Nephron (organoid): Measurements from ENCODE around the gene GET3.
"Not testable (repeated sequence)": the region's sequence is repeated elsewhere in the genome, so short reads cannot be mapped to it uniquely, and the experiment has no call there.

Source experiments
- H3K27ac Mint-ChIP-seq, 3 experiments: 2 replicates each; pipeline ENCODE4 v1.8.0; 2020; ENCODE audit warnings: mixed read lengths in 3 of 3, mild to moderate bottlenecking in 2 of 3, moderate library complexity in 1 of 3
- H3K27me3 Mint-ChIP-seq: 2 replicates; pipeline ENCODE4 v1.8.0; 2021; ENCODE audit warnings: low read depth, mild to moderate bottlenecking, moderate library complexity, mixed read lengths
- H3K36me3 Mint-ChIP-seq: 2 replicates; pipeline ENCODE4 v1.8.0; 2020; ENCODE audit warnings: low read depth, mixed read lengths
- H3K4me1 Mint-ChIP-seq: 2 replicates; pipeline ENCODE4 v1.8.0; 2020; ENCODE audit warnings: mixed read lengths
- H3K4me3 Mint-ChIP-seq, 3 experiments: 2 replicates each; pipeline ENCODE4 v1.8.0; 2020; ENCODE audit warnings: mild to moderate bottlenecking in 3 of 3, mixed read lengths in 3 of 3, moderate library complexity in 2 of 3
- H3K9me3 Mint-ChIP-seq: 2 replicates; pipeline ENCODE4 v1.8.0; 2020; ENCODE audit warnings: mixed read lengths
- TF ChIP-seq, protein P1 (sequence below), 3 experiments: fragments of 200-600 bp; sonication (generic); IDR thresholded peaks; one replicate each; pipeline ENCODE4 v1.5.0; 2021; ENCODE audit warnings: antibody characterized with exemption in 3 of 3; ENCODE audit not compliant: unreplicated experiment in 3 of 3

Gene GET3

DNA sequence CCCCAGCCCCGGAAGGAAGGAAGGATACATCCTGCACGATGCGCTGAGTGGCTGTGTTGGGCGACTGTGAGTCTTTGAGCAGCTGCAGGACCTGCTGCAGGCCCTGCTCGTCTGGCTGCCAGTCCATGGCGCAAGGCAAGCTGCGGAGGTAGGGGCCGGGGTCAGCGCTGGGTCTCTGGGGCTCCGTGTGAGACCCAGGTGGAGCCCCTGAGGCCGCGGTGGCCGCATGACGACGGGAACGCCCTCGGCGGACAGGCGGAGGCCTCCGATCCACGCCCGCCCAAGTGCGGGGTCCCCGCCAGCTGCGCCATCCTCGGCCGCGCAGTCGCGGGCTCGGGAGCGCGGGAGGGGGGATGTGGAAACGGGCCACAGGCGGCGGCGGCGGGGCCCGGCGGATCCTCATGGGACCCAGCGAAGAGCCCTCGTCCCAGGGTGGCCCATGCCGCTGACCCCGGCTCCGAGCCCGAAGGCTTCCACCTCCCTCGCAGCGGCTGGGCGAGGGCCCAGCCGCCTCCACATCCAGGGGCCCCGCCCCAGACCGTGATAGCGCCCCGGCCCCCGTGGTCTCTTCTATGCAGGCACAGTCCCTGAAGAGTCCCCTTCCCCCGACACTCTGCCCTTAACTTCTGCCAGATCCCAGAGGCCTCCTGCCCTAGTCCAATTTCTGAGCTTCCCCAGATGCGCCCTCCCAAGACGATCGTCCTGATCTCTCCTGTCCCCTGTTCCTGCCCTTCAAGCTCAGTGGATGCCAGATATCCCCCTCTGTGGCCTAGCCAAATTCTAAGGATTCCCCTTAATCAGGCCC, 16.2 kb upstream of the GET3 start:
- Mint-ChIP-seq H3K27ac (peak overlapping the region; percentile 99 to 100 (median 100)), H3K27me3 (no peaks in the 10 kb centered on the region), H3K4me1 (peaks cover 19% of the 10 kb centered on the region), H3K36me3 (peaks cover 29% of the 10 kb centered on the region), H3K4me3 (peak overlapping the region; percentile 92 to 99 (median 97)), H3K9me3 (no peaks in the 10 kb centered on the region)
- TF ChIP-seq, protein P1, sequence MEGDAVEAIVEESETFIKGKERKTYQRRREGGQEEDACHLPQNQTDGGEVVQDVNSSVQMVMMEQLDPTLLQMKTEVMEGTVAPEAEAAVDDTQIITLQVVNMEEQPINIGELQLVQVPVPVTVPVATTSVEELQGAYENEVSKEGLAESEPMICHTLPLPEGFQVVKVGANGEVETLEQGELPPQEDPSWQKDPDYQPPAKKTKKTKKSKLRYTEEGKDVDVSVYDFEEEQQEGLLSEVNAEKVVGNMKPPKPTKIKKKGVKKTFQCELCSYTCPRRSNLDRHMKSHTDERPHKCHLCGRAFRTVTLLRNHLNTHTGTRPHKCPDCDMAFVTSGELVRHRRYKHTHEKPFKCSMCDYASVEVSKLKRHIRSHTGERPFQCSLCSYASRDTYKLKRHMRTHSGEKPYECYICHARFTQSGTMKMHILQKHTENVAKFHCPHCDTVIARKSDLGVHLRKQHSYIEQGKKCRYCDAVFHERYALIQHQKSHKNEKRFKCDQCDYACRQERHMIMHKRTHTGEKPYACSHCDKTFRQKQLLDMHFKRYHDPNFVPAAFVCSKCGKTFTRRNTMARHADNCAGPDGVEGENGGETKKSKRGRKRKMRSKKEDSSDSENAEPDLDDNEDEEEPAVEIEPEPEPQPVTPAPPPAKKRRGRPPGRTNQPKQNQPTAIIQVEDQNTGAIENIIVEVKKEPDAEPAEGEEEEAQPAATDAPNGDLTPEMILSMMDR (IDR thresholded peaks at IDR 0.05; ENCODE audit: unreplicated experiment in 3 of 3) = no peak

DNA sequence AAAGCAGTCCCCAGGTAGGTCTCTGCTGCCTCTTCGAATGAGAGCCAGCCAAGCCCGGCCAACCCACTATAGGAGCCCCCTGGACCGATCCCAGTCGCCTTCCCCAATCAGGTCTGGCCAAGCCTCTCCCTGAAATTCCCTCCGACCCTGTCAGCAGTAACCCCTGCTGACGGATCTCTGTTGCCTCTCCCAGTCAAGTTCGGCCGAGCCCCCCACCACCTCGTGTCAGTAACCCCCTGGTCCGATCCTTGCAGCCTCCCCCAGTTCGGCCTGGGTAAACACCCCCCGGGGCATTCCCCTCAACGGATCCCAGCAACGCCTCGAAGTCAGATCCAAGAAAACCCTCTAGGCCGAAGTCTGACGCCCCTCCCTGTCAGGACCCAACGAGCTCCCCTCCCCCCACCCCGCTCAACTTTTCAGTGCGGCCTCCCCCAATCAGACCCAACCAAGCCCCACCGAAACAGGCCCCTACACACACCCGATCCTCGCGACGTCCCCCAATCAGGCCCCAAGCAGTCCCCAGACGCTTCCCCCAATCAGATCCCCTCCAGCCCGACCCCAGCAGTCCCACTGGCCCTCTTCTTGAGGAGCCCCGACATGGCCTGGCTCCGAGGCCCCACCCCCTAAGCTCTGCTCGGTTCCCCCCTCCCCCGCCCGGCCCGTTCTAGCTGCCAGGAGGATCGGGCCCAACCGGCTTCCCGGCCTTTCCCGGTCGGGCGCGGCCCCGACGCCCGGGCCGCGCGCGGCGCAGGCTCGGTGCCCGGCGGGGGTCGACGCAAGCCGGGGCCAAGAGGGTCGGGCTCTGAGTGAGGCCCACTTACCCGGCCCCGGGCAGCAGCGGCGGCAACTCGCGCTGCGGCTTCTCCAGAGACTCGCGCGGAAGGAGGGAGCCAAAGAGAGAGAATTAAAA, 15.4 kb upstream of the GET3 start:
- Mint-ChIP-seq H3K4me1 (peaks cover 24% of the 10 kb centered on the region), H3K27me3 (no peaks in the 10 kb centered on the region), H3K36me3 (peaks cover 20% of the 10 kb centered on the region), H3K27ac (peak overlapping the region; percentile 99 to 100 (median 100)), H3K9me3 (no peaks in the 10 kb centered on the region), H3K4me3 (peak overlapping the region; percentile 92 to 99 (median 97))
- TF ChIP-seq, protein P1 (IDR thresholded peaks at IDR 0.05; ENCODE audit: unreplicated experiment in 3 of 3) = no peak

DNA sequence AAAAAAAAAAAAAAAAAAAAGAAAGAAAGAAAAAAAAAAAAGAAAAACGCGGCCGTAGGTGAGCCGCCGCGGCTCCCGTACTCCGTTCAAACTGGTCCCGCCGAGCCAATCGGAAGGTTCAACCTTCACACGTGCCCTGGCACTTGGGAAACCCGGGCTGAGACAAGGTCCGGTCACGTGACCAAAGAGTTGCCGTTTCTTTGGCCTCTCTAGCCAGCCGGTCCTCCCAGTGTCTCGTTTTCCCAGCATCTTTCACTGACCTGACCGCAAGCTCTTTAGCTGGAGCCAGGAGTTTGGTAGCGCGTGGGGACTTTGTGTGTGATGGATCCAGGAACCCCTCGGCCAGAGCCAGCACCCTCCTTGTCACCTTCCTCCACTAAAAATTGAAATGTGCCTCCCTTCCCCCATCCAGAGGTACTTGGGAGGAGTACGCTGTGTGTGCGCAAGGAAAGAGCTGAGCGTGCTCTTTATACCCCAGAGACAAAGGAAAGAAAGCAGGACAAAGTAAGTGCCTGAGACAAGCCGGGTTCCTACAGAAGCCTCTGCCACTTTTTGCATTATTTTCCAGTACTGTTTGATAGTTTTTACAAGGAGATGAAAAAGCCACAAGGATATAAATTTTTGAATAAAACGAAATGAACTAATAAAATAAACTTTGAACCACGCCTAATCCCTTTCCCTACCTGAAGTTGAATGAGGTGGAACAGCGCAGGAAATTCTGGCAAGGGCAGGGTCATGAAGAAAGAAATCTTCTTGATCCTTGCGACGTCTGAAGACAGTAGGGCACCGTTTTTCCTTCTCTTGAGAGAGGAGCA, 14.5 kb upstream of the GET3 start:
- H3K4me3 Mint-ChIP-seq = peak overlapping the region; percentile 92 to 95 (median 94)
- peaks cover 21% of the 10 kb centered on the region for H3K36me3 Mint-ChIP-seq
- H3K9me3 Mint-ChIP-seq = no peaks in the 10 kb centered on the region
- no peaks in the 10 kb centered on the region for H3K27me3 Mint-ChIP-seq
- H3K4me1 Mint-ChIP-seq = peaks cover 24% of the 10 kb centered on the region
- TF ChIP-seq, protein P1 (IDR thresholded peaks at IDR 0.05; ENCODE audit: unreplicated experiment in 3 of 3) = no peak
- H3K27ac Mint-ChIP-seq = peak overlapping the region; percentile 96 to 100 (median 99)

DNA sequence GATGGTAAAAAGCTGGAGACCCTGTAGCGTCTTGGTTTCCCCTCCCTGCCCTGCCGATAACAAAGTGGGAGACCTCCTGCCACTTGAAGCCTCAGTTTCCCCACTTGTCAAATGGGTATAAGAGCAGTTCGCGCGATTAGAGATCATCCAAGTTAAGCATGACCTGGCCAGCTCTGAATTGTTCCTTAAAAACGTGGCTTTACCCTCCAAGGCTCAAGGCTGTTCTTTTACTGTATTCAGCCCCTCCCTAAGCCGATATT, 14.0 kb upstream of the GET3 start:
- Mint-ChIP-seq H3K4me3 (peak overlapping the region; percentile 92 to 95 (median 94)), H3K36me3 (peaks cover 25% of the 10 kb centered on the region), H3K9me3 (no peaks in the 10 kb centered on the region), H3K27ac (peak overlapping the region; percentile 96 to 100 (median 99)), H3K27me3 (no peaks in the 10 kb centered on the region), H3K4me1 (peaks cover 24% of the 10 kb centered on the region)
- TF ChIP-seq, protein P1 (IDR thresholded peaks at IDR 0.05; ENCODE audit: unreplicated experiment in 3 of 3) = no peak

DNA sequence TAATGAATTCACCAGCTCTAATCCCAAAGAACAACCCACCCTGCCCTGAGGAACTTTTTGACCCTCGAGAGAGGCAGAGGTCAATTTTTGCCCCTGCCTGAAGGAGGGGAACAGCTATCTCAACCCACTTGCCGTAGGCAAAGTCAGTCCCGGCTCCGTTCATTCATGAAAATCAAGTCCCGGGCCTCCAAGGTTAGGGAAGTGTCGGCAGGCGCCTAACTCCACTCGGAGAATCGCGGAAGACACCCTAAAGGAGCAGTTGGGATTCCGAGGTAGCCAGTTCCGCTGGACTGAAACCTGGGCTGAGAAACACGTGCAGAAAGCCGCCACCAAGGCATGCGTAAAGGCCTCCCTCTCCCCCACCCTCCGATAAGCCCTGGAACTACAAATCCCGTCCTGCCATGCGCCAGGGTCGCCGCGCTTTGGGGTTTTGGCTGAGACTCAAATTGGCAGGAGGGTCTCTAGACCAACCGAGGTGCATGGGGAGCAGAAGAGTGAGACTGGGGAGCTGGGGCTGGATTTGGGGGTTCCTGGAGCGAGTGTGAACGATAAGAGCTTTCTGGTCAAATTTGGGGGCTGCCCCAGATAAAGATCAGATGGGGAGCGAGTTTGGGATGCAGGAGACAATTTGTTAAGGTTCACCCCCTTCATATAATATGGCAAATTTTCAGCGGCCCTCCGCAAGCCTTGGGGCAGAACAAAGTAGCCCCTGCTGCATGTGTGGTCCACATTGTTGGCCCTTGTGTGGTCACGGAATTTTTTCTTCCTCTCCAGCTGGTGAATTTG, 13.5 kb upstream of the GET3 start, which contains the start of gene TNPO2:
TSS of gene TNPO2 (minus strand) at position 292 of the 786 bp plus-strand sequence. CDS start 2,955 bp downstream, outside the sequence.
- peaks cover 24% of the 10 kb centered on the region for H3K4me1 Mint-ChIP-seq
- peak within 1 kb of the TSS; percentile 96 to 100 (median 99) for H3K27ac Mint-ChIP-seq
- H3K36me3 Mint-ChIP-seq = peaks cover 23% of the 10 kb centered on the region
- TF ChIP-seq, protein P1 (IDR thresholded peaks at IDR 0.05; ENCODE audit: unreplicated experiment in 3 of 3) = no peak
- no peaks in the 10 kb centered on the region for H3K27me3 Mint-ChIP-seq
- H3K4me3 Mint-ChIP-seq = peak within 1 kb of the TSS; percentile 92 to 95 (median 94)
- H3K9me3 Mint-ChIP-seq = no peaks in the 10 kb centered on the region

DNA sequence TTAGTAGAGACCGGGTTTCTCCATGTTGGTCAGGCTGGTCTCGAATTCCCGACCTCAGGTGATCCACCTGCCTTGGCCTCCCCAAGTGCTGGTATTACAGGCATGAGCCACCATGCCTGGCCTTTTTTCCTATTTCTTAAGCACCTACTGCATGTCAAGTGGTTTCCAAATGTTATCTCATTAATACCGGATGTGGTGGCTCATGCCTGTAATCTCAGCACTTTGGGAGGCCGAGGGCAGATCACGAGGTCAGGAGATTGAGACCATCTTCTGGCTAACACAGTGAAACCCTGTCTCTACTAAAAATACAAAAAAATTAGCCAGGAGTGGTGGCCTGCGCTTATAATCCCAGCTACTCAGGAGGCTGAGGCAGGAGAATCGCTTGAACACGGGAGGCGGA, 11.7 kb upstream of the GET3 start:
- H3K36me3 Mint-ChIP-seq = peaks cover 32% of the 10 kb centered on the region
- H3K27me3 Mint-ChIP-seq, H3K27ac Mint-ChIP-seq, H3K9me3 Mint-ChIP-seq: not testable (repeated sequence)
- peaks cover 28% of the 10 kb centered on the region for H3K4me1 Mint-ChIP-seq
- H3K4me3 Mint-ChIP-seq = peak overlapping the region; percentile 7 to 45 (median 34)
